ENCODE measurements around the gene COL4A1.

The COL4A1 gene

DNA sequence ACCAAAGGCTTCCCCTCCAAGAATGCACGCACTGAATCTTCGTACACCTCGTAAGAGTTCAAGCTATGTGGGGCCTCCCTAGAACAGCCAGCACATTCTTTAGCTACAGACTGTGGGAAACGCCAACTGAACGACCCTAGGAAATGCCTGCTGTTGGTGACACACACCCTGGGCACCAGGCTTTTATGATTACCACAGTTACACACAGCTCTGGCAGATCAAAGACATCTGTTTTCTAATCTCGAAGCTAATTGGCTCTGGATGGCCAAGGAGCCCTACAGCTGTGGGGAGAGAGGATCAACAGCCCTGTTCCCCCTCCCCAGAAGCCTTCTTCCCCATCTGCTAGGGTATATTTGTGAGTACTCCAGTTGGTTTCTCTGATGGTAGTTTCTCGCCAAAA lies 123.0 kb downstream of the COL4A1 start:
- DNase-seq (ENCODE audit: extremely low spot score, insufficient read length, low read depth): no peak
- no peak for FAIRE-seq

DNA sequence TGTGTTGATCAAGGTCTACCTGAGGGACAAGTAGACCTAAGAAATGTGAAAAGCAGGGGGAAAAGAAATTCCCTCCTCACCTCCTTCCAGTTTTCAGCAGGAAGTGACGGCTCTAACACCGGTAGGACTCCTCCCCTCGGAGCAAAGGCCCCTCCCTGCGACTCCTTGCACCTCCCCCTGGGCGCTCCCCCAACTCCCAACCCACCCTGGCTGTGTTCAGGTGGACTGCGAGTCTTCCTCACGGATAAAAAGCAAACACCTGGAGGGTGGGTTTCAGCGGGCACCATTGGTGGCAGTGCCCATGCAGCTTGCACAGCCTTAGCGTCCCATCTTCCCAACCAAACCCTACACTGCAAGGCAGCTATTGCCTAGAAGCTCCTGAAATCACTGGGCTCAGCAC lies 124.5 kb downstream of the COL4A1 start:
- no peak for DNase-seq (ENCODE audit: extremely low spot score, insufficient read length, low read depth)
- no peak for FAIRE-seq

DNA sequence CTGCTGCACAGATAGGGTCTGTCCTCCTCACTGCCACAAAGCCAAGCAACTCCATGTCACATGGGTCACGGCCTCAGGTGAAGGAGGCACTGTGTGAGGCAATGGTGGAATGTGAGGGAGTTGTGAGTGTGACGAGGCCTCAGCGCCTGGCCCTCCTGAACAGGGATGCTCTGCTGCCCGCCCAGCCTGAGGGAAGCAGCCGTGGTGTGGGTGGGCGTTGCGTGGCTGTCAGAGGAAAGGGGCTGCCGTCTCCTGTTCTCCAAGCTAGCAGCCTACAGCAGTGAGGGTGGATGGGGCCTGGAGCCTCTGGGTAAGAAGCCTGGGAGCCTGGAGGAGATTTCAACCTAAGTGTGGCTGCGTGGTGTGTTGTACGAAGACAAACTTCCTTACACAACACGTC lies 125.0 kb downstream of the COL4A1 start:
- no peak for DNase-seq (ENCODE audit: extremely low spot score, insufficient read length, low read depth)

GRCh38 chr13:110179857-110180147 lies 127.2 kb downstream of the COL4A1 start:
- no peak for FAIRE-seq
- DNase-seq (ENCODE audit: extremely low spot score, insufficient read length, low read depth): no peak

More for the DNA sequence above, 125.0 kb downstream of the COL4A1 start:
- no peak for FAIRE-seq

GRCh38 chr13:110179116-110179856 lies 127.7 kb downstream of the COL4A1 start:
- FAIRE-seq (no peak), DNase-seq (ENCODE audit: extremely low spot score, insufficient read length, low read depth) (no peak)

- no peak for FAIRE-seq
Measured at GRCh38 chr13:110177790-110178189, 129.2 kb downstream of the COL4A1 start.

DNA sequence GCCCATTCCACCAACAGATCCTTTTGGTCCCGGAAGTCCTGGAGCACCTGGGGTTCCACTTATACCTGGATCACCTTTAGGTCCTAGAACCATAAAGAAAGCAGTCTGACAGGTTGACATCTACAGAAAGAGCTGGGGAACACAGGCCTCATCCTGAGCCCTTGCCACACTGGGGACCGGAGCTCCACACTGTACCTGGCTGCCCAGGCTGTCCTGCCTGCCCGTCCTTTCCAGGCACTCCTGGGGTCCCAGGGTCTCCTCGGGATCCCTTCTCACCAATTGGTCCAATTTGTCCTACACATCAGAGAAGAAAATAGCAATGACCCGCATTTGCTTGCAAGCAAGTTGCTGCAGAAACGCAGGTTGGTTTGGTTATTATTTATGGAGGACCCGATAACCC lies 130.5 kb downstream of the COL4A1 start:
- DNase-seq (ENCODE audit: extremely low spot score, insufficient read length, low read depth) (no peak), FAIRE-seq (no peak)

More at GRCh38 chr13:110177790-110178189, 129.2 kb downstream of the COL4A1 start:
- no peak for DNase-seq (ENCODE audit: extremely low spot score, insufficient read length, low read depth)

DNA sequence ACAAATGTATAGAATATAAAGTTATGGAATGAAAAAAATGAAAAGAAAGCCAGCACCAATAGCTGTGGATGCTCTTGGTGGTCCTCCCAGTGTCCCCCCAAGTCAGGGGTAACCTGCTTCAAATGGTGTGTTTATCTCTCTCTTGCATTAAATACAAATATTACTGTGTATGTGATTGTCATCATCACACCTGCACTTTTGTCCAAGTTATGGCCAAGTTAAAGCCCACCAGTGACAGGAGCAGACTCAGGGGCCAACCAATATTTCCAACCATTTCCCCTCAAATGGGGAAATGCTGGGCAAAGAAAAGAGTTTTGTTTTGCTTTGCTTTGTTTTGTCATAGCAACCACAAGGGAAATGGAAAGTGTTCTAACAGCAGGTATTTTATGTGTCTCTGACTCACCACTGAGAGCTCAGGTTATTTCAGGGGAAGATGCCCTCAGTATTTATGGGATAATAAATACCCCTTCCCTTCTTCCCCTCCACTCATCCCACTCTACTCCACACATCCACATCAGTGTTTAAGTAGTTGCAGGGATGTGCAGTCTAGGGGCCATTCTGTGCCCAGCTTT lies 133.6 kb downstream of the COL4A1 start:
- FAIRE-seq: no peak

DNA sequence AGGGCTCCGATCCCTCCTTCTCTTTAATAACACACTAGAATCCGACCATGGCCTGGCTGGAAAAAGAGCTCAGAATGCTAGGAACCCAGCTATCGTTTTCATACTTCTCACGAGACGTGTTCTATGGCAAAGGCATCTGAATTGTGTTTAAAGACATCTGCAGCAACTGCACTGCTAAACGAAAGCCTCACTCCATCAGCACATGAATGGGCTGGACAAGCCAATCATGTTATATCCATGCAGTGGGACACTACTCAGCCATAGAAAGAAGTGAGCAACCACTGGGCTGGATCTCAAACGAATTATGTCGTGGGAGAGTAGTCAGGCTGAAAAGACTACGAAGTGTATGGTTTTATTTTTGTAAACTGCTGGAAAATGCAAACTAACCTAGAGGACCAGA lies 136.1 kb downstream of the COL4A1 start:
- FAIRE-seq (no peak), DNase-seq (ENCODE audit: extremely low spot score, insufficient read length, low read depth) (no peak)

More for the DNA sequence above, 133.6 kb downstream of the COL4A1 start:
- DNase-seq (ENCODE audit: extremely low spot score, insufficient read length, low read depth): no peak

DNA sequence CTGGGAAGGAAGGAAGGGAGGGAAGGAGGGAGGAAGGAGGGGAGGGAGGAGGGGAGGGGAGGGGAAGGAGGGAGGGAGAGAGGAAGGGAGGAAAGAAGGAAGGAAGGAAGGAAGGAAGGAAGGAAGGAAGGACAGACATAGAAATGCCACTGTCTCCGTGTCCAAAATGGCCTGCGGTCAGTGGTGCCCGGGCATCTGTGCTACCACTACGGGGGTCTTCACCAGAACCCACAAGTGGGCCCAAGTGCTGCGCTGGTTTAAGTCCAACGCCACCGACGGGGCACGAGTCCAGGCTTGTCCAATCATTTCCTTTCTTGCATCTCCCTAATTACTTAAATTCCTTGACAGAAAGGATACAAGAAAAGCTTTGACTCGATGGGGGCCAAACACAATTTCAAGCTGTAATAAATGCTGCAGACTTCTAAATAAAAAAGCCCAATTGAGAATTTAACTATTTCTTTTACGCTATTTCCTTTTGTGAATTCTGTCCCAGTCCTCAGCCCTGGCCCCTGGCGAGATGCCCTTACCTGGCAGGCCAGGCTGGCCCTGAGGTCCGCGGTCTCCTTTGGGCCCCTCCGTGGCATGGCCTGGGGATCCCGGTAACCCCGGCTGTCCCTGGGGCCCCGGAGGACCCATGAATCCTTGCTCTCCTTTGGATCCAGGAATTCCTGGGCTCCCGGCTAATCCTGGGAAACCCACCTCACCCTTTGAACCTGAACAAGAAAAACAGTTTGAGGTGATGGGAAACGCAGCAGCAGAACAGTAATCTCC lies 136.8 kb downstream of the COL4A1 start:
- no peak for FAIRE-seq

DNA sequence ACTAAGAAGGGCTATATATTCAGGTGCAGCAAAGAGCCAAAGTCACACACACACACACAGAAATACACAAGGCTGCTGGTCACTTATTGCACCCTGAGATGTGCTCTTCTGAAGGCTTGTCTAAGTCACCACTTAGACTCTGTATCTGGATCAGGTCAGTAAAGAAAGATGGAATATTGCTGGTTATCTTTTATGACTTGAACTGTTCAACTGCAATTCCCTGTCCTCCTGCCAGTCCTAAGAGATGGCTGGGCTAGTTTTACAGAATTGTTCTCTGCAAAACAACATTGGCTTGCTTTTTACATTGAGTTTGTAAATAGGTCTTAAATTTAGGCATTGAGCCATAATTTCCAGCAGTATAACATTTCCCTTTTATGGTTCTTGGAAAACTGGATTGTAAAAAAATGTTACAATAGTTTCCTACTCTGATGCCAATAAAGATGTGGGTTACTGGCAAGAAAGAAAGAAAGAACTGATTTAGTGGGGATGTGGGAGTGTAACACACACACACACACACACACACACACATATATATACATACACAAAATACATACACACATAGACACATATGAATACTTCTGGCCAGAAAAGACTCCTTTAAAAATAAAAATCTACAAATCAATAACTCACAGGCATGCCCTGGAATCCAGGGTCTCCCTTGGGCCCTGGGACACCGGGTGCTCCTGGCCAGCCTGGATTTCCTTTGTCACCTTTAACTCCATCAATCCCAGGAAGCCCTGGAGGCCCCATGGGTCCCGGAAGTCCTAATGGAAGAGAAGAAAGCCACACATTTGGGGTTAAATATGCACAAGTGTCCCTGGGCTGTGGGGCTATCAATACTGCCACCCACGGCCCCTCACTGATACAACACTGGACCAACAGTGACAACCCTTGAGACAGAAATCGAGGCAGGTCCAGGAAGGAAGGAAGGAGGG lies 137.7 kb downstream of the COL4A1 start:
- DNase-seq (ENCODE audit: extremely low spot score, insufficient read length, low read depth): no peak
- no peak for FAIRE-seq

More for the DNA sequence above, 136.8 kb downstream of the COL4A1 start:
- no peak for DNase-seq (ENCODE audit: extremely low spot score, insufficient read length, low read depth)

GRCh38 chr13:110166598-110166997 lies 140.4 kb downstream of the COL4A1 start:
- DNase-seq (ENCODE audit: extremely low spot score, insufficient read length, low read depth) (no peak), FAIRE-seq (no peak)

DNA sequence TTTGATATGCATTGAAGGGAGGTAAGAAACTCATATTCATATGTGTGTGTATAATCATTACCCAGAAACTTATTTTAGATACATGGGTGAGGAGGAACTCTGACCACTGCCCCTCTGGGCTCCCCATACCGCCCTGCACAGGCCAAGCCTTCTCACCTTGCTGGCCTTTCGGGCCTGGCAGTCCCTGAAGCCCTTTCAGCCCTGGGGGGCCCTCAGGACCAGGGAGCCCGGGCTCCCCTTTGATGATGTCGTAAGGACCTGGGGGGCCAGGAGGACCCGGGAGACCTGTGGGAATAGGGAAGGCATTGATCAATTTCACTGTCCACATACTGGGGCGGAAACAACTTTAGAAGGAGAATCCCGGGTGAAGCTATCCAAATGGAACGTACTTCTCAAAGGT lies 142.3 kb downstream of the COL4A1 start:
- DNase-seq (ENCODE audit: extremely low spot score, insufficient read length, low read depth) (no peak), FAIRE-seq (no peak)

- FAIRE-seq (no peak), DNase-seq (ENCODE audit: extremely low spot score, insufficient read length, low read depth) (no peak)
Measured at GRCh38 chr13:110162866-110163658, 143.9 kb downstream of the COL4A1 start.

DNA sequence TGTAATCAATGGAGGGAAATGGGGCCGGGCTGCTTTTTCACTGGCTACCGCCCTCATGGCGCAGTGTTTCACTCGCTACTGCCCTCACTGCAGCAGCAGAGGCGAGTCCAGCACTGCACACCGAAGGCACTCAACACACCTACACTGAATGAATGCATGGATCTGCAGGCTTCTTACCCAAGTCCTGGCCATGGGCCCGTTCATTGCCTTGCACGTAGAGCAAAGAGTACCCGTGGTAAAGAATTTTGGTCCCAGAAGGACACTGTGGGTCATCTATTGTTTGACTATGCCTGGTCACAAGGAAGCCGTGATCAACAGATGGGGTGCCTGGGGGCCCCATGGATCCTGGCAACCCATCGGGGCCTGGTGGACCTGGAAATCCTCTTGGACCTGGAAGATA lies 144.9 kb downstream of the COL4A1 start:
- DNase-seq (ENCODE audit: extremely low spot score, insufficient read length, low read depth) (no peak), FAIRE-seq (no peak)

- FAIRE-seq (no peak), DNase-seq (ENCODE audit: extremely low spot score, insufficient read length, low read depth) (no peak)
Measured at GRCh38 chr13:110161112-110161882, 145.7 kb downstream of the COL4A1 start.

GRCh38 chr13:110158226-110158625 lies 148.7 kb downstream of the COL4A1 start:
- no peak for FAIRE-seq
- DNase-seq (ENCODE audit: extremely low spot score, insufficient read length, low read depth): no peak

DNA sequence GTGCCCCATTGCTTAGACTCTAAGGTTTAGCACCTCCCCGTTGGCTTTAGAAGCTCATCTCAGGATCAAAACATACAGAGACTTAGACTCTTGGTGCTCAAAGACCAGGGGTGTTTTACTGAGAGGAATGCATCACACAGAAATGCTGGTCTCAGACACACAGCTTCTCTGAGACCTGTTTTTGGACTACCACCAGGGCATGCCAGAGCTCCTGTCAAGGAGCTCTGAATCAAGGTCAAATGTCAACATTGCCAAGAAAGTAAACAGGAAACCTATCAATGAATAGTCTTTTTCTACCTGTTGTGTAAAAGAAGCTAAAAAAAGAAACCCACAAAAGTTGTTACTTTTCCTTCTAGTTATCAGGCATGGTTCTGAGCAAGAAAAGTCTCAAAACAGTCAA lies 149.2 kb downstream of the COL4A1 start:
- DNase-seq (ENCODE audit: extremely low spot score, insufficient read length, low read depth): no peak
- no peak for FAIRE-seq
